Prostate gland (tissue), 2 donors: ENCODE measurements around the gene RORC. TPM values are rescaled to one million over a fixed set of nuclear protein-coding genes. Genes with fewer than 3 reads are reported as not detected.

Source experiments
- DNase-seq: peaks from one replicate; pipeline ENCODE4 v3.0.0-alpha.2; 2019; ENCODE audit warnings: low spot score
- H3K27ac ChIP-seq, 2 donors: fragments of 200-600 bp; sonication (generic); 2 replicates each; pipeline ENCODE4 v1.5.1; 2017 to 2019
- H3K27me3 ChIP-seq: fragments of 200-600 bp; sonication (generic); replicated peaks from 2 replicates; pipeline ENCODE4 v1.5.1; 2019; ENCODE audit not compliant: insufficient read depth
- H3K36me3 ChIP-seq, 2 donors: fragments of 200-600 bp; sonication (generic); 1 replicate in 1 of 2; 2 replicates in 1 of 2; pipeline versions ENCODE4 v1.5.1 to v1.8.1; 2017 to 2019
- H3K4me1 ChIP-seq: fragments of 200-600 bp; sonication (generic); replicated peaks from 2 replicates; pipeline ENCODE4 v1.5.1; 2019
- H3K4me3 ChIP-seq, 2 donors: fragments of 200-600 bp; sonication (generic); 2 replicates each; pipeline ENCODE4 v1.5.1; 2017 to 2019
- H3K9me3 ChIP-seq: fragments of 200-600 bp; sonication (generic); 2 replicates; pipeline ENCODE4 v1.5.1; 2017
- CTCF ChIP-seq, 4 experiments: fragments of 200-600 bp in 2 of 4; fragments of 450-650 bp in 2 of 4; sonication (generic) in 2 of 4; IDR thresholded peaks; 1 replicate in 3 of 4; 2 replicates in 1 of 4; pipeline ENCODE4 v1.5.1; 2016 to 2019; ENCODE audit warnings: antibody characterized with exemption in 4 of 4, mild to moderate bottlenecking in 2 of 4, moderate library complexity in 2 of 4
- POLR2A ChIP-seq: fragments of 450-650 bp; IDR thresholded peaks from one replicate; pipeline ENCODE4 v1.6.1; 2016; ENCODE audit warnings: antibody characterized with exemption, mild to moderate bottlenecking
- POLR2AphosphoS5 ChIP-seq: sonication (generic); formaldehyde crosslinking; IDR thresholded peaks from one replicate; pipeline ENCODE4 v1.6.1; 2017; ENCODE audit warnings: antibody characterized with exemption
- WGBS: methylation state at CpG from one replicate; pipeline ENCODE4 v1.1.5; 2018; 5-methylcytosine and 5-hydroxymethylcytosine counted together
- intact Hi-C: fragments of 100-400 bp; cut with DNase I; formaldehyde crosslinking; loops from one replicate; pipeline ENCODE4 v1.14.2; 2022
- total RNA-seq, 2 donors: library from RNA; depleted of rRNA; stranded (reverse); fragments of >200 nt; gene quantifications; one replicate each; pipeline ENCODE4 v1.1.0, GENCODE V29; 2016

RORC gene
- total RNA-seq, 2 donors from 2014 or later, result 51.8 to 73.2 TPM

- no peak for DNase-seq
- H3K4me1 ChIP-seq, result no peaks in the 10 kb centered on the region
- no peaks in the 10 kb centered on the region for H3K27me3 ChIP-seq
- intact Hi-C loops, result no loop called here
- no peaks in the 10 kb centered on the region for H3K9me3 ChIP-seq
- no peak overlapping the region for H3K27ac ChIP-seq
- TF ChIP-seq POLR2A (no peak), CTCF (IDR thresholded peaks at IDR 0.05) (no peak), POLR2AphosphoS5 (no peak)
- H3K4me3 ChIP-seq, result no peak overlapping the region
- WGBS, result 90% methylated on average over 9 of the region's 12 CpGs
- H3K36me3 ChIP-seq, result no peaks in the 10 kb centered on the region
Observed at GRCh38 chr1:151813271-151813977, 18.2 kb downstream of the RORC start.

- H3K27ac ChIP-seq, result no peak overlapping the region
- TF ChIP-seq POLR2A (no peak), CTCF (IDR thresholded peaks at IDR 0.05) (no peak), POLR2AphosphoS5 (no peak)
- intact Hi-C loops, result no loop called here
- H3K36me3 ChIP-seq, result no peaks in the 10 kb centered on the region
- H3K27me3 ChIP-seq, result no peaks in the 10 kb centered on the region
- H3K4me1 ChIP-seq, result no peaks in the 10 kb centered on the region
- no peak overlapping the region for H3K4me3 ChIP-seq
- no peaks in the 10 kb centered on the region for H3K9me3 ChIP-seq
- WGBS, result 88% methylated on average over 9 of the region's 9 CpGs
- DNase-seq, result no peak
Observed at GRCh38 chr1:151811181-151811580, 20.4 kb downstream of the RORC start.

- Histone ChIP-seq H3K36me3 (no peaks in the 10 kb centered on the region), H3K9me3 (no peaks in the 10 kb centered on the region), H3K27ac (no peak overlapping the region), H3K27me3 (no peaks in the 10 kb centered on the region), H3K4me3 (no peak overlapping the region), H3K4me1 (no peaks in the 10 kb centered on the region)
- no peak for DNase-seq
- TF ChIP-seq CTCF (IDR thresholded peaks at IDR 0.05) (no peak), POLR2AphosphoS5 (no peak), POLR2A (no peak)
- intact Hi-C loops, result no loop called here
- 100% methylated on average over 1 of the region's 1 CpG for WGBS
Observed at GRCh38 chr1:151809985-151810556, 21.5 kb downstream of the RORC start.

- H3K4me3 ChIP-seq, result no peak overlapping the region
- no peaks in the 10 kb centered on the region for H3K9me3 ChIP-seq
- H3K4me1 ChIP-seq, result no peaks in the 10 kb centered on the region
- intact Hi-C loops, result no loop called here
- no peak overlapping the region for H3K27ac ChIP-seq
- TF ChIP-seq CTCF (IDR thresholded peaks at IDR 0.05) (no peak), POLR2A (no peak), POLR2AphosphoS5 (no peak)
- WGBS, result 62% methylated on average over 8 of the region's 8 CpGs
- no peak for DNase-seq
- H3K27me3 ChIP-seq, result no peaks in the 10 kb centered on the region
- no peaks in the 10 kb centered on the region for H3K36me3 ChIP-seq
Observed at GRCh38 chr1:151809290-151809984, 22.2 kb downstream of the RORC start.
